Measurements from ENCODE around the gene PLCG2.

- TF ChIP-seq CTCF (conservative IDR thresholded peaks at IDR 0.05; ENCODE audit: low read depth, low read length) (no peak), EZH2 (IDR thresholded peaks at IDR 0.05; ENCODE audit: low read length, unreplicated experiment) (no peak)
Observed at GRCh38 chr16:81861503-81861902, 82.4 kb downstream of the PLCG2 start.
